HS-5 (cell line): ENCODE data around the gene CAPZA2.
"Not testable (repeated sequence)": the region's sequence is repeated elsewhere in the genome, so short reads cannot be mapped to it uniquely, and the experiment has no call there.

Experiments
- DNase-seq: peaks from one replicate; pipeline ENCODE4 v3.0.0-alpha.2; 2012; ENCODE audit warnings: low read depth

The CAPZA2 gene

DNA sequence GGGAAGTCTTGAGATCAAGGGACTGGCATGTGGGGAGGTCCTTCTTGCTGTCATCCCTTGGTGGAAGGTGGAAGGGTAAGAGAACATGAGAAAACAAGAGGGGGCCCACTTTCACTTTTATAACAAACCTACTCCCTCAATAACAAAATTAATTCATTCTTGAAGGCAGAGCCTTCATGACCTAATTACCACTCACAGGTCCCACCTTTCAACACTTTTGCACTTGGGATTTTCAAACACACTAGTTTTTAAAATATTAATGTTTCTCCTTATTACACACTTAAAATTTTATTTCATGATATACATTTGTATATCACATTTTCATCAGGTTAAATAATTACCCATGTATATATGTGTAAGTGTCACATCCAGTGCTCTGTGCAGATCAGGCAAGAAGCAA lies 93.0 kb downstream of the CAPZA2 start:
- no peak for DNase-seq

DNA sequence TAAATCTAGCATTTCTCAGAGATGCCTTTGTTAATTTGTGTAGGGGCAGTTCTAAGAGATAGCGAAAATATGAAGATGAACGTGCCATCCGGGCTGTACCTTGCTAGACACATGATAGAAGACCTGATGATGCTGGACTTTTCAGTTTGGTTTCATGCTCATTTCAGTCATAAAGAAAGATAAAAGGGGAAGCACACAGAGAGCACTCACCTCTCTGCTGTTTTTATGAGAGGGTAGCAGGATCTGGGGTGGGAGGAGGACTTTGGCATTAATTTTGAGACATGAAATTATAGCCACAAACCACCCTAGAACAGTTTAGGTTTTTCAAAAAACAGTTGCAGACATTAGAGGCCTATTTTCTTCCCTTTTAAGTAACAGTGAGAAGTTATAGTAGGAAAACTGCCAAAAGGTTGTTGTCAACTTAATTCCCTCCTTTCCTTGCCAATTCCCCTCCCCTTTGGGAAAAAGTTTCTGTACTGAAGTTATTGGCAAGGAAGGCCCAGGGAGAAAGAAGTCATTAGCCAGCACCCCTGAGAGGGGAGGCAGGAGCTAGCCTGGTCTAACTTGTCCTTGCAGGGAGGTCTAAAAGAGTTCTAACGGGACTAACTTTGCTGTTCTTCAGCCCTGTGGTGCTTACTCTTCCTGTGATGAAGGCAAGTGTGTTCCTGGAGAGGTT lies 93.6 kb downstream of the CAPZA2 start:
- no peak for DNase-seq

DNA sequence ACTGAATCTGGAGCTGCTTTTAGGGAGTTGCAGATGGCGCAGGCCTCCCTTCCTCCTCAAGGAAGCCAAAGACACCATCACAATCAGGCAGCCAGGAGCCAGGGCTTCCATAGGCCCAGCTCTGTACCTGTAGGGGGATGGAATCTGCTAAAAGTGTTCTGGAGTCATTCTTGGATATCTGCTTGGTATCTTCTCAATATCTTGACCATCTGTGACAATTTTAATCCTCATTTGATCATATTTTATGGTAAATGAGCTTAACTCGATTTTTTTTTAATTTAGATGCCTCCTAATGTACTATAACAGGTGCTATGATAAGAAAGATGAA lies 94.1 kb downstream of the CAPZA2 start:
- no peak for DNase-seq

DNA sequence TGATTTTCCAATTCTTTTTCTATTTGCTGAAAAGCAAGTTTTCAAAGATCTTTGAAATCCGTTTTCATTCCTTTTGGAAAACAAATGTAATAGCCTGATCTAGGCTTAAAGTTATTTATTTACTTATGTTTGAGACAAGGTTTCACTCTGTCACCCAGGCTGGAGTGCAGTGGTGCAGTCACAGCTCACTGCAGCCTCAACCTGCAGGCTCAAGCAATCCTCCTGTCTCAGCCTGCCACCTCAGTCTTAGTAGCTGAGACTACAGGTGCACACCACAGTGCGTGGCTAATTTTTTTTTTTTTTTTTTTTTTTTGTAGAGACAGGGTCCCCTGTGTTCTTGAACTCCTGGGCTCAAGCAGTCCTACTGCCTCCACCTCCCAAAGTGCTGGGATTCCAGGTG lies 95.5 kb downstream of the CAPZA2 start:
- DNase-seq: no peak

DNA sequence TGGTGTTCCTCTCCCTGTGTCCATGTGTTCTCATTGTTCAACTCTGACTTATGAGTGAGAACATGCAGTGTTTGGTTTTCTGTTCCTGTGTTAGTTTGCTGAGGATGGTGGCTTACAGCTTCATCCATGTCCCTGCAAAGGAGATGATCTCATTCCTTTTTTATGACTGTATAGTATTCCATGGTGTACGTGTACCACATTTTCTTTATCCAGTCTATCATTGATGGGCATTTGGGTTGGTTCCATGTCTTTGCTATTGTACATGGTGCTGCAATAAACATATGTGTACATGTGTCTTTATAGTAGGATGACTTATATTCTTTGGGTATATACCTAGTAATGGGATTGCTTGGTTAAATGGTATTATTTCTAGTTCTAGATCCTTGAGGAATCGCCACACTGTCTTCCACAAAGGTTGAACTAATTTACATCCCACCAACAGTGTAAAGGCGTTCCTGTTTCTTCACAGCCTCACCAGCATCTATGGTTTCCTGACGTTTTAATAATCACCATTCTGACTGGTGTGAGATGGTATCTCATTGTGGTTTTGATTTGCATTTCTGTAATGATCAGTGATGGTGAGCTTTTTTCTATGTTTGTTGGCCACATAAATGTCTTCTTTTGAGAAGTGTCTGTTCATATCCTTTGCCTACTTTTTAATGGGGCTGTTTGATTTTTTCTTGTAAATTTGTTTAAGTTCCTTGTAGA lies 99.7 kb downstream of the CAPZA2 start:
- DNase-seq: not testable (repeated sequence)

DNA sequence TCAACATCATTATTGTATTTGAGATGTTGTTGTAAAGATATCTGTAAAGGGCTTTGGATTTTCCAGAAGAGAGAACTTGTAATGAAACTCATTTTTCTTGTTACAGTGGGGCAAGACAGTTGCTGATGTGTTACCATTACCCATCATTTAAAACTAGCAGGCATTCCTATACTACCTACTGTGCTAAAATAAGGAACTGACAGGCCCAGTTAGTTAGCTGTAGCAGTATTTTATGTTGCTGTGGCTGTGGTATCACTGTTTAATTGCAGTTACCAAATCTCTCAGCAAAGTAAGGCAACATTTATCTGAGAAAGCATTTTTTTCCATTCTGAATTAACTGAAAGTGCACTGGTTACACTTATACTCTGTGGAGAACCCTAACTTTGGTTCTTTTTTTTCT lies 100.8 kb downstream of the CAPZA2 start:
- no peak for DNase-seq

DNA sequence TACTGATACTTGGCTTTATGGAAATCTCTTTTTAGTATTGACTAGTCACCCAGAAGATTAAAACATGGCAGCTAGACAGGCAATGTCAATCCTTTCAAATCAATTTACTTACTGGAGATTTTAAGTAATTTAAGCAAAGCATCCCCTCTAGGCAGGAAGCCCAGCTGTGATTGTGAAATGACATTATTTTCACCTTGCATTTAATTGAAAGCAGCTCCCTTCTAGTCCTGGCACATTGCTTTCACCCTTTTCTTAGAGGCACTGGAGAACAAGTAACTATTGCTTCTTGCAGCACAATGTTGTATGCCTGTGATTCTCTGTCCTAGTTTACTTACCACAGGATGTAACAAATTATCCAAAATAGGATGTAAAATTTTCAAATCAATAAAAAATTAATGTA lies 104.2 kb downstream of the CAPZA2 start:
- no peak for DNase-seq

DNA sequence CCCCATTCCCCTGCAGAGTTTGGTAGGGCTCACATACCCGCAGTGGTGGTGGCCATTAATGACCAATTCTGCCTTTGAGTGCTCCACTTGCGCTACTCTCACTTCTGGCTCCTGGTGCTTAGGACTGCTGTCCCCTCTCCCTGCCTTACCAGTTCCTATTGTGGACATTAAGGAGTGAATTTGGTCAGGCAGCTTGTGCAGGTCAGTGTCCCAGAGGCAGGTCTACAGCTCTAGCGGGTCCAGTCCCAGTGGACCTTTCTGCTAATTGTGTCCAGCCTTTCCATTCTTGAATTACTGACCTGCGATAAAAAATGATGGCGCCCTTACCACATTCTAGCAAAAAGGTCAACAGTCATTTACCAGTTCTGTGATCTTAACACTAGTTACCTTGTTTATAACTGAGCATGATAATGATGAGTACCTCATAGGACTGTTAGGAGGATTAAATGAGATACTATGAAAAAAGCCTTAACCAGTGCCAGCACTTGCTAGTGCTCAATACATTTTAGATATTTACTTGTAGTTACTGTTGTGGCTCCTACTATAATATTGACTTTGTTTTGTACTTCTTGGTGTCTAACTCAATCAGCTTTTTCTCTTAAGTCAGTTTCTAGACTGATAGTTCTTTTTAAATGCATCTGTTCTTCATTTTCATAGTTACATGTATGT lies 105.0 kb downstream of the CAPZA2 start:
- no peak for DNase-seq

DNA sequence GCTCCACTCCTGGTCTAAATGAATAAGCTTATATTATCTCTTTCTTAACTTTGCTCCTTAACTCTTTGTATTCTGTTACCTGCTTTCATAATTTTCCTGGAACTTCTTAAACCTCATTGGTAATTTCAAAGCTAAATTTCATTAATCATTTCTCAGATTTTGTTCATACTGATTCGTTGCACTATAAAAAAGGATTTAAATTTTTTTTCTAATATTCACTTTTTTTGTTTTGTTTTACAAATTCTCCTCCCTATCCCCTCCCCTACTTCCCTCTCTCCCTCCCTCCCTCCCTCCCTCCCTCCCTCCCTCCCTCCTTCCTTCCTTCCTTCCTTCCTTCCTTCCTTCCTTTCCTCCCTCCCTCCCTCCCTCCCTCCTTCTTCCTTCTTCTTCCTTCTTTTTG lies 105.6 kb downstream of the CAPZA2 start:
- no peak for DNase-seq

DNA sequence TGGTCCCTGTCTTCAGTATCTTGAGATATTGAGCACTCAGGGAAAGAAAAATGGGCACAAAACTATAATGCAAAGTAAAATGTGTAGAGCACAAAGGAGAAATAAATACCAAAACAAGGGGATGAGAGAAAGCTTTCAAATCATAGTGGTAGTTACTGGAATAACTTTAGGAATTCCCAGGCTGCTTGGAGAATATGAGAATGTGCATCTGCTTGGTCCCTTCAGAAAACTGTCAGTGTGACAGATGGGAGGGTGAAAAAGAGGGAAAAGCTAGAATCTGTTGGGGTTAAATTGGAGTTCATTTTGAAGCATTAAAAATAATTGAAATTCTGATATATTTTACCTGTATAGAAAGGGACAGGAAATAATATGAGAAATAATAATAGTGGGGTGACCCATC lies 106.2 kb downstream of the CAPZA2 start:
- no peak for DNase-seq

DNA sequence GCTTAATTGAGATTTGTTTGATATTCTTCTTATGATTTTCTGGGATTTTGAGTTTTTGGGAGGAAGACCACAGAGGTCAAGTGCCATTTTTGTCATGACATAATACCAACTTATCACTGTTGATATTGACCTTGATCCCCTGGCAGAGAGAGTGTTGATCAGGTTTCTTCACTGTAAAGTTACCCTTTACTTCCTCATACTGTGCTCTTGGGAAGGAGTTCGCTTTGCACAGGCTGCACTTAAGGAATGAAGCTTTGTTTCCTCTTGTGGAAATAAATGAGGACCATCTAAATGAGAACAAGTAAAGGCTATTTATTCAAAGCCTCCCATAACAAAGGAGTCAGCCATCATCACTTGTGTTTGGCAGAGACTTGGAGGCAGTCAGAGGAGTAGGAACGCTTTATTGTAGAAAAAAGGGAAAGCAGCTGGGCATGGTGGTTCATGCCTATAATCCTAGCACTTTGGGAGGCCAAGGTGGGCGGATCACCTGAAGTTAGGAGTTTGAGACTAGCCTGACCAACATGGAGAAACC lies 107.0 kb downstream of the CAPZA2 start:
- no peak for DNase-seq

DNA sequence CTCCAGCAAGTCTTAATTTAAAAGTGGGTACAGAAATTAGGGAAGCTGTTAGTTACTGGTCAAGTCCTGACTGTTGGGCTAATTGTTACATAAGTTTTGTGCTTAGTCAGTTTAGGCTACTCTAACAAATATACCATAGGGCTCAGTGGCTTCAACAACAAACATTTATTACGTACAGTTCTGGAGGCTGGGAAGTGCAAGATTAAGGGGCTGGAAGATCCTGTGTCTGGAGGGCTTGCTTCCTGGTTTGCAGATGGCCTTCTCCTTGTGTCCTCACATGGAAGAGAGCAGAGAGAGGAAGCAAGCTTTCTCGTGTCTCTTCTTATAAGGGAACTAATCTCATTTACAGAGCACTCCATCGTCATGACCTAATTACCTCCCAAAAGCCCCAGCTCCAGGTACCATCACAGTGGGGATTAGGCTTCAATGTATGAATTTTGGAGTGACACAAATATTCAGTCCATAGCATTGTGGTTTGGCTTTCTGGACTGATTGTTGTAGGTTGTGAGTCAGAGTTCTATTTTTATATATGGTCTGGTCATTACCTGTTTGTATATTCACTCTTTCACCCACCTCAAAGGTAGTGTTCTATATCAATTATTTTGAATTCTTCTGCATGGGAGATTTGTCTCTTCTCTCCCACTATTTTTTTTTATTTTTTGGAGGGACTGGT lies 108.0 kb downstream of the CAPZA2 start:
- no peak for DNase-seq

DNA sequence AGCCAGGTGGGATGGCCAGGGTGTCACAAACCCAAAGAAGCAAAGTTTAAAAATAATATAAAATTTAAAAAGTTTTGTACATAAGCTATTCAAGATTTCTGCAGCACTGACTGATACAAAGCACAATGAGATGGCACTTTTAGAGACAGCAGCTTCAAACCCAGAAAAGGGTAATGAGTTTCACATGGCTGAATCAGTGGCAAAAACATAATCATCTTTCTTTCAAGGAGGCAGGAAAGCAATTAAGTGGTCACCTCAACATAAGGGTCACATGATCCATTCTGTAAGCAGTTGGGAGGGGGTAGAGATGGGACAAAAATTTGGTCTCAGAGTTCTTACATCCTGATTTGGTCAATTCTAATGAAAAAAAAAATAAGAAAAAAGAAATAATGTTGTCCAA lies 108.8 kb downstream of the CAPZA2 start:
- not testable (repeated sequence) for DNase-seq
